B cell (primary cell): Measurements from ENCODE around the gene TCF12.

ENCODE experiments used
- CTCF ChIP-seq: fragments of 200-600 bp; IDR thresholded peaks from one replicate; pipeline ENCODE4 v1.8.0; 2022; ENCODE audit warnings: antibody characterized with exemption, mild to moderate bottlenecking
- EZH2 ChIP-seq: IDR thresholded peaks from 2 replicates; pipeline ENCODE4 v1.6.1; 2012; ENCODE audit warnings: borderline replicate concordance, low read depth, mild to moderate bottlenecking, moderate library complexity, low read length; ENCODE audit not compliant: insufficient read depth, poor library complexity, severe bottlenecking

DNA sequence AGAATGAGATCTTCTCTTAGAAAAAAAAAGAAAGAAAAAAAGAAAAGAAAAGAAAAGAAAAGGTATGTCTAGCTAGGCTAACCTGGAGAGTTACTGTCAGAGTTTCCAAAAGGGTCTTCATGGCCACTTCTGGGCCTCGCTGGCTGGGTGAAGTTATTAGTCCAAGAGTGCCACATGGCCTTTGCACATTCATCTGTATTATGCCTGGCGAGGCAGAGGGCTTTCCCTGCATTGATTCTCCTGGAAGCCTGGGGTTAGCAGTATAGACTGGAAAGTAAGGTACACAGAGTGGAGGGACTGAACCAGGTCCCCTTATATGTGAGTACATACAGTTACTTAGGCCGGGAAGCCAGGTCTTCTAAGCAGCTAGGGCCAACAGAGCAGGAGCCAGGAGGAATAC lies 403.0 kb downstream of the TCF12 start:
- TF ChIP-seq CTCF, result no peak
- no peak for TF ChIP-seq EZH2
